ENCODE data around the gene RPL13A. TPM values are rescaled to one million over a fixed set of nuclear protein-coding genes. Genes with fewer than 3 reads are reported as not detected.

RPL13A gene
- total and polyA plus RNA-seq, 4 donors, result 1,716 to 4,797 (median 2,674) TPM

DNA sequence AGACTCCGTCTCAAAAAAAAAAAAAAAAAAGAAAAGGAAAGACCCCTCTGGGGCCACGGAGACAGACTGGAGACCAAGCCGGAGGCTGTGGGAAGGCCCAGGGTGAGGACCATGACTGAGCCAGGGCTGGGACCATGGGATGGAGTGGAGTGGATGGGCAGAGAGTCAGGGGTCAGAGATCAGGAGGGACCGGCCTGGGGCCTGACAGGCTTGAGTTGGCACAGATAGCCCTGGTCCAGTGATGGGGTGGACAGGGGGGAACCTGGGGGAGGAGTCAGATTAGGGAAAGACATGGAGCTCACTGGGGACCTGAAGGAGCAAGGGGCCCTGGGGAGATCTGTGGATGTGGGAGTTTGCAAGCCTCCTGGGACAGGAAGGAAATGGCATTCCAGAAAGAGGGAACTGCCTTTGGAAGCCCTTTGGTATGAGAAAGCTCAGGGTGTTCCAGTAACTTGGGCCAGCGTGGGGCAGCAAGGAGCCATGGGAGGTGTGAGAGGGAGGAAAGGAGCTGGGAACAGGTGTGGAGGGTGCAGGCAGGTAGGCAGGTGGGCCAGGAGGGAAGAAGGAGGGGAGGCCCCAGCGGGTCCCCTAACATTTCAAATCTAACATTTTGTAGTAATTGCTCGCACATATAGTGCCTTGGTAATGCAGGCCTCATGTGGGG, 6.3 kb upstream of the RPL13A start:
- intact Hi-C loops (cut with DNase I), result no loop called here
- no peak for DNase-seq
- Histone ChIP-seq H3K36me3 (ENCODE audit: control insufficient read depth in 1 of 2, insufficient read depth in 2 of 2, low read length in 1 of 2) (no peaks in the 10 kb centered on the region), H3K4me3 (ENCODE audit: low read length in 2 of 2) (no peak overlapping the region), H3K9me3 (ENCODE audit: control insufficient read depth, low read length) (no peaks in the 10 kb centered on the region), H3K4me1 (ENCODE audit: control insufficient read depth in 1 of 2, insufficient read depth in 2 of 2, low read length in 2 of 2) (no peaks in the 10 kb centered on the region), H3K27ac (ENCODE audit: low read depth in 1 of 2, low read length in 2 of 2) (no peak overlapping the region), H3K27me3 (ENCODE audit: control insufficient read depth in 1 of 2, insufficient read depth in 2 of 2, low read length in 1 of 2) (no peaks in the 10 kb centered on the region)
- no peak for ATAC-seq (ENCODE audit: low FRiP score)
- WGBS, 2 donors, result 87 to 90% methylated on average over 7 of the region's 7 CpGs

DNA sequence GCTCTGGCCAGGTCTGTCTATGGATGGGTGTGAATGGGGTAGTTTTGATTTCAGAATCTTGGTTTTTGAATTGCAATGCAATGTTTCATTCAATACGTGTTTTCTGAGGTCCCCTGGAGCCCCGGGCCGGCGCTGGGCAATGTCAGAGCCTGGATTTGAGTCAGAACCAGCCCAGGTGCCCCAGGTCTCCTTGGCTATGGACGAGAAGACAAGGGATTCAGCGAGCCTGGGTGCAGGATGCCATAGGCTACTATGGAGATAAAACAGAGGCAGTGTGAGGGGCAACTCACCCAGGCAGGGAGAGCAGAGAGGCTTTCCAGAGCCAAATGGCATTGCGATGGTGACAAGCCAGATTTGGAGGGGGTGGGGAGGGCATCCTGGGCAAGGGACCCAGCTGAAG, 1.2 kb upstream of the RPL13A start:
- no peaks in the 10 kb centered on the region for H3K4me1 ChIP-seq (ENCODE audit: control insufficient read depth in 1 of 2, insufficient read depth in 2 of 2, low read length in 2 of 2)
- ATAC-seq (ENCODE audit: low FRiP score) (no peak), DNase-seq (no peak)
- no peak overlapping the region for H3K27ac ChIP-seq (ENCODE audit: low read depth in 1 of 2, low read length in 2 of 2)
- H3K36me3 ChIP-seq (ENCODE audit: control insufficient read depth in 1 of 2, insufficient read depth in 2 of 2, low read length in 1 of 2), result peaks cover 0 to 6% of the 10 kb centered on the region in 2 donors
- H3K4me3 ChIP-seq (ENCODE audit: low read length in 2 of 2), result no peak overlapping the region
- WGBS, 2 donors, result 86 to 88% methylated on average over 7 of the region's 7 CpGs
- H3K27me3 ChIP-seq (ENCODE audit: control insufficient read depth in 1 of 2, insufficient read depth in 2 of 2, low read length in 1 of 2), result no peaks in the 10 kb centered on the region
- H3K9me3 ChIP-seq (ENCODE audit: control insufficient read depth, low read length), result no peaks in the 10 kb centered on the region
- intact Hi-C loops (cut with DNase I), result no loop called here

DNA sequence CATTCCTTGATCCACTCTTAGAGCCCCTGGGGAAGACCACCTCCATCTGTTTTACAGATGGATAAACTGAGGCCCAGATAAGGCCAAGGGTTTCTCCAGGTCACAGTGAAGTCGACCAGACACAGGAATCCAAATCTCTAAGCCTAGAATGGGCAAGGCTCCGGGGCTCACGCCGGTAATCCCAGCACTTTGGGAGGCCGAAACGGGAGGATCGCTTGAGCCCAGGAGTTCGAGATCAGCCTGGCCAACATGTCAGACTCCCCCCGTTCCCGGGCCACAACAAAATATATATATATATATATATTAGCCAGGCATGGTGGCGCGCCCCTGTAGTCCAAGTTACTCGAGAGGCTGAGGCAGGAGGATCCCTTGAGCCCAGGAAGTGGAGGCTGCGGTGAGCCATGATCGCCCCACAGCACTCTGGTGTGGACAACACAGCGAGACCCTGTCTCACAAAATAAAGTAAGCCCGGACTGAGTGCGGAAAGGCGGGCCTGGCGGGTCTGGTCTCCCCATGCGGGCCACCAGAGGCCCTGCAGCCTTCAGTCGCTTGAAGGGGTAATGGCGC, 615 bp upstream of the RPL13A start:
- peaks cover 0 to 10% of the 10 kb centered on the region in 2 donors for H3K36me3 ChIP-seq (ENCODE audit: control insufficient read depth in 1 of 2, insufficient read depth in 2 of 2, low read length in 1 of 2)
- ATAC-seq (ENCODE audit: low FRiP score), result no peak
- no peaks in the 10 kb centered on the region for H3K9me3 ChIP-seq (ENCODE audit: control insufficient read depth, low read length)
- intact Hi-C loops (cut with DNase I), result loop anchor here in 1 of 2 donors (1.0 kb wide), 1 partner anchor 10 kb away; the partner anchor contains the start of gene RPS11
- no peak overlapping the region for H3K4me3 ChIP-seq (ENCODE audit: low read length in 2 of 2)
- H3K27ac ChIP-seq (ENCODE audit: low read depth in 1 of 2, low read length in 2 of 2), result peak overlapping the region in 1 of 2 donors; percentile 66
- no peaks in the 10 kb centered on the region for H3K27me3 ChIP-seq (ENCODE audit: control insufficient read depth in 1 of 2, insufficient read depth in 2 of 2, low read length in 1 of 2)
- WGBS, 2 donors, result 64 to 66% methylated on average over 23 of the region's 23 CpGs
- no peaks in the 10 kb centered on the region for H3K4me1 ChIP-seq (ENCODE audit: control insufficient read depth in 1 of 2, insufficient read depth in 2 of 2, low read length in 2 of 2)
- no peak for DNase-seq

DNA sequence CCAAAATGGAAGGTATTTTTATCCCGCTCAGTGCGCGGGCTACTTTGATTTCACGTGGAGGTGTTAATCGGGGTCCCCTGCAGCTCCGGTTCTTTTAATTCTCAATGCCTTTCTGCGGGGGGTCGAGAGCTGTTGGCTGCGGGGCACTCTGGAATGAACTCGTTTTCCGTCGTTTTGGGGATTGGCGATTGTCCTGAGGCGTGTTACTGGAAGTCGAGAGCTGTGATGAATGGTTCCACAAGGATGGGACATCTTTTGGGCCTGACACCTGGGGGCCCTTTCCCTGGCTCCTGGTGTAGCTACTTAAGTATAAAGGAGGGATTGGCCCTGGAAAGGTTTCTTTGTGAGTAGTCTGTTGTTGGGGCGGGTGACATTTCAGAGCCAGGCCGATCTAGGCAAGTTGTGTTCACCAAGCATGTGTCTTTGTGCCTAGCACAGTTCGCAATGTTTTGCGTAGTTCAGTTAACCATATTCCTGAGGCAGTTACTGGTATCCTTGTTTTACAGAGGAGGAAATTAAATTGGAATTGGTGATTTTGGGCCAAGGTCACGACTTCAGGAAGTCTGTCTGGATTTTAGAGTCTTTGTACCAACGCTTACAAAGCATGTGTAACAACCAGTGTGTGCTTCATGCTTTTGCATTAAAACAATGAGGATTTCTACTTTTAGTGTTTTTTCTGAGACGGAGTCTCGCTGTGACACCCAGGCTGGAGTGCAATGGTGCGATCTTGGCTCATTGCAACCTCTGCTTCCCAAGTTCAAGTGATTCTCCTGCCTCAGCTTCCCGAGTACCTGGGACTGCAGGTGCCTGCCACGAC, 846 bp downstream of the RPL13A start:
- Histone ChIP-seq H3K9me3 (ENCODE audit: control insufficient read depth, low read length) (no peaks in the 10 kb centered on the region), H3K27me3 (ENCODE audit: control insufficient read depth in 1 of 2, insufficient read depth in 2 of 2, low read length in 1 of 2) (no peaks in the 10 kb centered on the region), H3K27ac (ENCODE audit: low read depth in 1 of 2, low read length in 2 of 2) (peak overlapping the region in 1 of 2 donors; percentile 62), H3K4me3 (ENCODE audit: low read length in 2 of 2) (peak overlapping the region; percentile 61 to 70), H3K4me1 (ENCODE audit: control insufficient read depth in 1 of 2, insufficient read depth in 2 of 2, low read length in 2 of 2) (no peaks in the 10 kb centered on the region), H3K36me3 (ENCODE audit: control insufficient read depth in 1 of 2, insufficient read depth in 2 of 2, low read length in 1 of 2) (peaks cover 0 to 11% of the 10 kb centered on the region in 2 donors)
- DNase-seq, result no peak
- no peak for ATAC-seq (ENCODE audit: low FRiP score)
- intact Hi-C loops (cut with DNase I), result no loop called here
- 1% methylated on average over 26 of the region's 26 CpGs for WGBS, 2 donors

DNA sequence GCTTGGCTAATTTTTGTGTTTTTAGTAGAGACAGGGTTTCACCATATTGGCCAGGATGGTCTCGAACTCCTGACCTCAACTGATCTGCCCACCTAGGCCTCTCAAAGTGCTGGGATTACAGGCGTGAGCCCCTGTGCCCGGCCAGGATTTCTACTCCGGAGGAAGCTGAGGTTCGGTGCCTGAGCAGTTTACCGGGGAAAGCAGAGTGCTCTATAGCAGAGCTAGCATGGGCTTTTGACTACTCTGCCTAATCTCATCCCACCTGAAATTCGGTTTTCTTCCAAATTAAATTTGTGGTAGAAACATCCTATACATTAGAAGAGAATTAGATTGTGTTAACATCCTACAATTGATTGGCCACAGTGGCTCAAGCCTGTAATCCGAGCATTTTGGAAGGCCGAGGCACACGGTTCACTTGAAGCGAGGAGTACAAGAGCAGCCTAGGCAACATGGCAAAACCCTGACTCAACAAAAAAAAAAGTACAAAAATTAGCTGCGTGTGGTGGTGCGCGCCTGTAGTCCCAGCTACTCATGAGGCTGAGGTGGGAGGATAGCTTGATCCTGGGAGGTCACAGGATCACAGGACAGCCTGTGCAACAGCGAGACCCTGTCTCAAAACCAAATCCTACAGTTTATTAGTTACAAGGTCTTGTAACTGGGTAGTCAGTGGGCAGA, 1.6 kb downstream of the RPL13A start:
- H3K4me3 ChIP-seq (ENCODE audit: low read length in 2 of 2), result peak overlapping the region in 1 of 2 donors; percentile 70
- ATAC-seq (ENCODE audit: low FRiP score) (no peak), DNase-seq (no peak)
- intact Hi-C loops (cut with DNase I), result no loop called here
- H3K27me3 ChIP-seq (ENCODE audit: control insufficient read depth in 1 of 2, insufficient read depth in 2 of 2, low read length in 1 of 2), result no peaks in the 10 kb centered on the region
- peak overlapping the region in 1 of 2 donors; percentile 6 for H3K27ac ChIP-seq (ENCODE audit: low read depth in 1 of 2, low read length in 2 of 2)
- H3K9me3 ChIP-seq (ENCODE audit: control insufficient read depth, low read length), result no peaks in the 10 kb centered on the region
- H3K36me3 ChIP-seq (ENCODE audit: control insufficient read depth in 1 of 2, insufficient read depth in 2 of 2, low read length in 1 of 2), result peaks cover 0 to 11% of the 10 kb centered on the region in 2 donors
- 26 to 29% methylated on average over 15 of the region's 15 CpGs for WGBS, 2 donors
- H3K4me1 ChIP-seq (ENCODE audit: control insufficient read depth in 1 of 2, insufficient read depth in 2 of 2, low read length in 2 of 2), result no peaks in the 10 kb centered on the region

DNA sequence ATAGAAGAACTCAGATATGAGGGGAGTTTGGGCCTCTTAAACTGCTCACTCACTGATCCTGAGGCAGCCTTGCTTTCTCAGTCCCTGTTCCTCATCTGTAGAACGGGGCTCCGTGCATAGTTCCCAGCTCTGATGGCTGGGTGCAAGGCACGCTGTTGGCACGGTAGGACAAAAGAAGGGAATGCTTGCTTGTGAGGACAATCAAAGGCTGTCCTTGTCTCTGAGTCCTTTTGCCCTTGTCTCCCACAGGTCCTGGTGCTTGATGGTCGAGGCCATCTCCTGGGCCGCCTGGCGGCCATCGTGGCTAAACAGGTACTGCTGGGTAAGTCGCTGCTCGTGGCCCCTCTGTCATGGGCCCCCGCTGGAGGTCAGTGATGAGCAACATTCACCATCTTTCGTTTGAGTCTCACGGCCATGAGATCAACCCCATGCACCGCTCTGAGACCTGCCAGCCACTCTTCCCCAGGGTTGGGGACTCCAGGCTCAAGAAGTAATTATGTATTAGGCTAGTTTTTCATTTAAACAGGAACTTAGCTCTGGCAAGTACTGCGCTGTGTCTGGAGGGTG, 2.3 kb downstream of the RPL13A start:
- ATAC-seq (ENCODE audit: low FRiP score), result no peak
- H3K36me3 ChIP-seq (ENCODE audit: control insufficient read depth in 1 of 2, insufficient read depth in 2 of 2, low read length in 1 of 2), result peaks cover 0 to 11% of the 10 kb centered on the region in 2 donors
- H3K4me3 ChIP-seq (ENCODE audit: low read length in 2 of 2), result no peak overlapping the region
- intact Hi-C loops (cut with DNase I), result loop anchor here in 1 of 2 donors (10.0 kb wide), 1 partner anchor 185 kb away; the partner anchor contains the start of gene PRMT1
- no peaks in the 10 kb centered on the region for H3K9me3 ChIP-seq (ENCODE audit: control insufficient read depth, low read length)
- no peak for DNase-seq
- H3K4me1 ChIP-seq (ENCODE audit: control insufficient read depth in 1 of 2, insufficient read depth in 2 of 2, low read length in 2 of 2), result no peaks in the 10 kb centered on the region
- H3K27me3 ChIP-seq (ENCODE audit: control insufficient read depth in 1 of 2, insufficient read depth in 2 of 2, low read length in 1 of 2), result no peaks in the 10 kb centered on the region
- H3K27ac ChIP-seq (ENCODE audit: low read depth in 1 of 2, low read length in 2 of 2), result no peak overlapping the region
- WGBS, 2 donors, result 74 to 77% methylated on average over 15 of the region's 15 CpGs

DNA sequence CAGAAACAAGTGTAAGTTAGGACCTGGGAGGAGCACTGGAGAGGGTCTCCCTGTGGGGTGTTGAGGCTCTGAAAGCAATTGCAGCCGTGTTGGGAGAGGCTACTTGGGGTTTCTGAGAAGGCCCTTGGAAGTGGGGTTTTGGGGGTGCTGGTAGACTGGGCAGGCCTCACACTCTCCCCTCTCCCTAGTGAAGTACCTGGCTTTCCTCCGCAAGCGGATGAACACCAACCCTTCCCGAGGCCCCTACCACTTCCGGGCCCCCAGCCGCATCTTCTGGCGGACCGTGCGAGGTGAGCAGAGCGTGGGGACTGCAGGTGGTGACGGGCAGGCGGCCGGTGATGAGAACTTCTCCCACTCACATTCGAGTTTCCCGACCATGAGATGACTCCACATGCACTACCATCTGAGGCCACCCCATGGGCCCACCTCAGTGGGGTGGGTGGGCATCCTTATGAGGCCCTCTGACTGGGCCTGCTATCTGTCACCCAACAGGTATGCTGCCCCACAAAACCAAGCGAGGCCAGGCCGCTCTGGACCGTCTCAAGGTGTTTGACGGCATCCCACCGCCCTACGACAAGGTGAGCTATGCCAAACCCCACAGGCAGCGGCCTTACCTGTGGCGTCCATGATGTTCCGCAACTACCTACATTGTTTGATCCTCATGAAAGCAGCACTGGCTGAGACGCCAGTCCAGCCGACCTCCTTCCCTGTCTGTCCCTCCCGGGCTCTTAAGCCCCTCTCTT, 3.0 kb downstream of the RPL13A start:
- DNase-seq (no peak), ATAC-seq (ENCODE audit: low FRiP score) (no peak)
- H3K36me3 ChIP-seq (ENCODE audit: control insufficient read depth in 1 of 2, insufficient read depth in 2 of 2, low read length in 1 of 2), result peaks cover 0 to 11% of the 10 kb centered on the region in 2 donors
- no peak overlapping the region for H3K27ac ChIP-seq (ENCODE audit: low read depth in 1 of 2, low read length in 2 of 2)
- no peaks in the 10 kb centered on the region for H3K27me3 ChIP-seq (ENCODE audit: control insufficient read depth in 1 of 2, insufficient read depth in 2 of 2, low read length in 1 of 2)
- no peak overlapping the region for H3K4me3 ChIP-seq (ENCODE audit: low read length in 2 of 2)
- WGBS, 2 donors, result 87 to 89% methylated on average over 22 to 27 of the region's 27 CpGs
- H3K4me1 ChIP-seq (ENCODE audit: control insufficient read depth in 1 of 2, insufficient read depth in 2 of 2, low read length in 2 of 2), result no peaks in the 10 kb centered on the region
- H3K9me3 ChIP-seq (ENCODE audit: control insufficient read depth, low read length), result no peaks in the 10 kb centered on the region
- intact Hi-C loops (cut with DNase I), result loop anchor here in 1 of 2 donors (10.0 kb wide), 1 partner anchor 184 kb away; the partner anchor contains the start of gene PRMT1
